Testis (tissue), 3 donors: ENCODE measurements around the gene SAYSD1. TPM values are rescaled to one million over a fixed set of nuclear protein-coding genes. Genes with fewer than 3 reads are reported as not detected.
A peak's percentile ranks its signal among the peaks of the same experiment; 100 is the strongest.

Experiments used
- DNase-seq: peaks from one replicate; pipeline ENCODE4 v3.0.0-alpha.2; 2019
- H3K27ac ChIP-seq, 2 donors: fragments of 200-600 bp; sonication (generic); one replicate each; pipeline ENCODE4 v1.5.1; 2019
- H3K27me3 ChIP-seq: fragments of 200-600 bp; sonication (generic); one replicate; pipeline ENCODE4 v1.5.1; 2019
- H3K36me3 ChIP-seq: fragments of 200-600 bp; sonication (generic); one replicate; pipeline ENCODE4 v1.5.1; 2017; ENCODE audit warnings: low read depth; ENCODE audit errors: missing control alignments
- H3K4me1 ChIP-seq: fragments of 200-600 bp; sonication (generic); one replicate; pipeline ENCODE4 v1.5.1; 2019
- H3K4me3 ChIP-seq, 2 donors: fragments of 200-600 bp; sonication (generic); one replicate each; pipeline ENCODE4 v1.5.1; 2017 to 2019
- H3K9me3 ChIP-seq: fragments of 200-600 bp; sonication (generic); one replicate; pipeline ENCODE4 v1.5.1; 2017
- CTCF ChIP-seq, 3 experiments: fragments of 450-650 bp in 2 of 3; fragments of 200-600 bp in 1 of 3; sonication (generic) in 1 of 3; IDR thresholded peaks; one replicate each; pipeline ENCODE4 v1.5.1; 2016 to 2019; ENCODE audit warnings: antibody characterized with exemption in 3 of 3, mild to moderate bottlenecking in 2 of 3, moderate library complexity in 1 of 3
- POLR2A ChIP-seq: fragments of 450-650 bp; IDR thresholded peaks from one replicate; pipeline ENCODE4 v1.6.1; 2017; ENCODE audit warnings: antibody characterized with exemption, mild to moderate bottlenecking, moderate library complexity
- WGBS, 2 donors: methylation state at CpG; one replicate each; pipeline ENCODE4 v1.1.5; 2018; 5-methylcytosine and 5-hydroxymethylcytosine counted together
- intact Hi-C: fragments of 100-400 bp; cut with DNase I; formaldehyde crosslinking; loops from one replicate; pipeline ENCODE4 v1.15.1; 2023; ENCODE audit warnings: low total_unique reads
- polyA plus RNA-seq: library from polyadenylated mRNA; stranded (reverse); fragments of 350-450 nt; fragmentation: Illumina TruSeq; extraction: RNeasy Lipid Tissue Mini Kit (QIAGEN cat#74804); gene quantifications from one replicate; pipeline ENCODE4 v1.2.3, GENCODE V29; 2014; ENCODE audit warnings: low read depth, low replicate concordance; ENCODE audit not compliant: insufficient read depth
- total RNA-seq, 2 donors: library from RNA; depleted of rRNA; stranded (reverse); fragments of >200 nt; gene quantifications; one replicate each; pipeline ENCODE4 v1.2.3, GENCODE V29; 2016

The SAYSD1 gene
- total and polyA plus RNA-seq, 3 donors from 2014 or later, result 57.2 to 122 (median 68.4) TPM

DNA sequence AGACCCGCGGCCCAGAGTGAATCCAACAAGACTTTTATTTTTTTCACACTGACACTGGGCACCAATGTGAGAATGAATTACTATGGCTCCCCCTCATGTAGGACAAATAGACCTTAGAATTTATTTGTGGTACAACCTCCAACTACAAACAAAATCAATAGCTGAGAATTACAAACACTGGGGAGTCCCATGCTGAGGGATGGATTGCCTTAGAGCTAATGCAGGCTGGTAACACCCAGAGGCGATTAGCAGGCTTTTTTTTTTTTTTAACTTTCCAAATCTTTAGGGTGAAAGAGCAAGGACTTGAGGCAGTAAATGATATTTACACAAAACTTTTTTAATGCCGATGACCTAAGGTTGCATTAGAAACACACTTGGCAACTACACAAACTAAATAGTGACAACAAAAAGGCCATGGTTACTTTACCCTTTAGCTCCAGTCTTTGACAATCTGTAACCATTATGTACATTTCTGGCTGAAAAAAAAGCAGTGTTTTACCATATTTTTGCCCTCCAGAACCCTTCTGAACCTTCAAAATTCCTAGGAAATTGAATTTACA, 21.8 kb downstream of the SAYSD1 start:
- no peaks in the 10 kb centered on the region for H3K9me3 ChIP-seq
- intact Hi-C loops, result no loop called here
- TF ChIP-seq CTCF (IDR thresholded peaks at IDR 0.05), result no peak
- TF ChIP-seq POLR2A, result no peak

GRCh38 chr6:39092124-39092523, 22.9 kb downstream of the SAYSD1 start:
- no peak for TF ChIP-seq POLR2A
- no peak for TF ChIP-seq CTCF (IDR thresholded peaks at IDR 0.05)
- Histone ChIP-seq H3K4me1 (no peaks in the 10 kb centered on the region), H3K4me3 (no peak overlapping the region), H3K9me3 (no peaks in the 10 kb centered on the region), H3K27me3 (no peaks in the 10 kb centered on the region), H3K27ac (no peak overlapping the region), H3K36me3 (no peaks in the 10 kb centered on the region)
- 50 to 75% methylated on average over 1 of the region's 1 CpG for WGBS, 2 donors
- intact Hi-C loops, result no loop called here
- DNase-seq, result no peak

More for the DNA sequence above, 21.8 kb downstream of the SAYSD1 start:
- Histone ChIP-seq H3K4me3 (no peak overlapping the region), H3K36me3 (no peaks in the 10 kb centered on the region), H3K27me3 (no peaks in the 10 kb centered on the region), H3K27ac (no peak overlapping the region), H3K4me1 (no peaks in the 10 kb centered on the region)
- DNase-seq, result no peak
- WGBS, 2 donors, result 92 to 95% methylated on average over 4 of the region's 4 CpGs

DNA sequence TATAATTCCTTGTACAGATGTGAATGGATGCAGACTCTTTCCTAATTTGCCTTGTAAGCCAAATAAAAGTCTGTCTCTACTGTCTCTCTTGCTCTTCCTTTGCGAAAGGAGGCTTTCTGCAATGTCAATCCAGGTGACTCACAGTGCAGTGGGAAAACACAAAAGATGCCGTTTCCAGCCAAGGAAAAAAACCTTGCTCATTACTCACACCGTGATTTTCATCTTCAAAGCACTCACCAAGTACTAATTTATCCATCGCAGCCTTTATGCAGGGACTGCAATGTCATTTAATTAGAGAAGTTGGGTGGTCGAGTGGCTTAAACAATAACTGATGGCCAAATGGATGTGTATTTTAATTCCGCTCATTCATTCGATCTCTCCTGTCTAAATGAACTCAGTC, 23.8 kb downstream of the SAYSD1 start:
- H3K36me3 ChIP-seq, result no peaks in the 10 kb centered on the region
- no peak overlapping the region for H3K27ac ChIP-seq
- no peaks in the 10 kb centered on the region for H3K4me1 ChIP-seq
- no peaks in the 10 kb centered on the region for H3K27me3 ChIP-seq
- intact Hi-C loops, result no loop called here
- TF ChIP-seq POLR2A (no peak), CTCF (IDR thresholded peaks at IDR 0.05) (no peak)
- 86 to 87% methylated on average over 7 of the region's 7 CpGs for WGBS, 2 donors
- H3K9me3 ChIP-seq, result no peaks in the 10 kb centered on the region
- DNase-seq, result no peak
- no peak overlapping the region for H3K4me3 ChIP-seq

DNA sequence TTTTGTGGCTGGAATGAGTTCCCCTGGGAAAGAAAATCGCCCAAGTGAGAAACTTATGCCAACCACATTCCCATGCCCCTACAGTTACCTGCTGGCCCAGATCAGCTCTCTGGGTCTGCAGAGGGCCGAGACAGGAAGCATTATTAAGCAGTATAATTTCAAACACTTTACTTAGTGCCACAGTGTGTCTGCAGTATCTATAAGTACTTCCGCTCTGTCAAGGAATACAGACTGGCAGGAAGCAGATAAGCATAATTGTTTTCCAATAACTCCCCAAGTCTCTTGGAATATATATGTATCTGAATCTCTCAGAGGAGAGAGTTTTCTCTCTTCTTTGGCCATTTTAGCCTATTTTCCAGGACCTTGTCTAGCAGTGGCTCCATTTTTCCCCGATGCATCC, 24.9 kb downstream of the SAYSD1 start:
- H3K4me3 ChIP-seq, result no peak overlapping the region
- no peaks in the 10 kb centered on the region for H3K9me3 ChIP-seq
- H3K27ac ChIP-seq, result no peak overlapping the region
- WGBS, 2 donors, result 79 to 87% methylated on average over 4 of the region's 4 CpGs
- H3K27me3 ChIP-seq, result no peaks in the 10 kb centered on the region
- no peaks in the 10 kb centered on the region for H3K36me3 ChIP-seq
- DNase-seq, result no peak
- intact Hi-C loops, result no loop called here
- no peaks in the 10 kb centered on the region for H3K4me1 ChIP-seq
- TF ChIP-seq POLR2A (no peak), CTCF (IDR thresholded peaks at IDR 0.05) (no peak)

DNA sequence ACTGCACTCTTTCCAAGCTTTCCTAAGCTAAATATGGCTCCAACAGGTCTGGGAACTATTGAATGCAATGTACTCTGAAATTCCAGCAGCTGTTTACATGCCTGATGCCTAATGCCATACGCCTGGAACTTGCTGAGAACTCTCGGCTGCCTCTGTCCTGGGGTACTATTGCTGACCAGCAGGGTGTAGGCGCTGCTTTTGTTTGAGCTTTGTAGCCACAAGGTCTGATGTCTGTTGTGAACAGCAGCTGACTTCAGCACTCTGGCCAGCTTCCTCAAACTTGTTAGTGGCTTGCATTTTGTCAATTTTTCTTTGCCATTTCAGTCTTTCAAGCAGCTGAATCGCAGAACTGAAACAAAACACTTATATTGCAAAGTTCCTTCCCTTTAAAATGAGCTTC, 26.7 kb downstream of the SAYSD1 start:
- peak; percentile 46 for DNase-seq
- Histone ChIP-seq H3K27me3 (no peaks in the 10 kb centered on the region), H3K27ac (no peak overlapping the region), H3K9me3 (no peaks in the 10 kb centered on the region), H3K4me1 (no peaks in the 10 kb centered on the region), H3K36me3 (no peaks in the 10 kb centered on the region), H3K4me3 (no peak overlapping the region)
- intact Hi-C loops, result no loop called here
- TF ChIP-seq POLR2A (no peak), CTCF (IDR thresholded peaks at IDR 0.05) (peak in 2 of 3 experiments; percentile 14 to 26)
- 20 to 43% methylated on average over 4 of the region's 4 CpGs for WGBS, 2 donors
